SKM-1 (cell line): ENCODE measurements around the gene STAT5B.
"Not testable (repeated sequence)": the region's sequence is repeated elsewhere in the genome, so short reads cannot be mapped to it uniquely, and the experiment has no call there.

Experiments
- DNase-seq: peaks from one replicate; lab custom pipeline; 2025; ENCODE audit not compliant: unreplicated experiment; lab: John Stamatoyannopoulos, UW

STAT5B gene

GRCh38 chr17:42306385-42306667, 30.1 kb upstream of the STAT5B start:
- DNase-seq: no peak

- no peak for DNase-seq
Measured at GRCh38 chr17:42305543-42306384, 29.6 kb upstream of the STAT5B start.

- DNase-seq: not testable (repeated sequence)
Measured at GRCh38 chr17:42305031-42305330, 28.8 kb upstream of the STAT5B start.

GRCh38 chr17:42304187-42305030, 28.2 kb upstream of the STAT5B start:
- no peak for DNase-seq

- no peak for DNase-seq
Measured at GRCh38 chr17:42303694-42304093, 27.5 kb upstream of the STAT5B start.

GRCh38 chr17:42301022-42301421, 24.8 kb upstream of the STAT5B start:
- no peak for DNase-seq

GRCh38 chr17:42299913-42300312, 23.7 kb upstream of the STAT5B start:
- DNase-seq: not testable (repeated sequence)

- DNase-seq: not testable (repeated sequence)
Measured at GRCh38 chr17:42299361-42299760, 23.2 kb upstream of the STAT5B start.

GRCh38 chr17:42297775-42298174, 21.6 kb upstream of the STAT5B start:
- not testable (repeated sequence) for DNase-seq

GRCh38 chr17:42296012-42296411, 19.8 kb upstream of the STAT5B start:
- no peak for DNase-seq

GRCh38 chr17:42294469-42295398, 18.5 kb upstream of the STAT5B start:
- no peak for DNase-seq

GRCh38 chr17:42291129-42291528, 14.9 kb upstream of the STAT5B start:
- no peak for DNase-seq

- no peak for DNase-seq
Measured at GRCh38 chr17:42290577-42290976, 14.4 kb upstream of the STAT5B start.

GRCh38 chr17:42289611-42290181, 13.5 kb upstream of the STAT5B start:
- DNase-seq: no peak

- DNase-seq: no peak
Measured at GRCh38 chr17:42288803-42289610, 12.8 kb upstream of the STAT5B start.

- no peak for DNase-seq
Measured at GRCh38 chr17:42287977-42288802, 12.0 kb upstream of the STAT5B start, which contains the start of gene STAT5A. Gene STAT5A, plus strand, starts transcription at chr17:42288498. Its CDS starts 914 bp downstream, at chr17:42289412.

- no peak for DNase-seq
Measured at GRCh38 chr17:42287305-42287976, 11.2 kb upstream of the STAT5B start.

- DNase-seq: no peak
Measured at GRCh38 chr17:42286411-42287221, 10.4 kb upstream of the STAT5B start.
